Amniotic stem cell (primary cell): ENCODE measurements around the gene SLC8A1.

ENCODE experiments used
- DNase-seq: peaks from one replicate; lab custom pipeline; 2025; lab: John Stamatoyannopoulos, UW

Gene SLC8A1

GRCh38 chr2:40155728-40156127 is 296.2 kb downstream of the SLC8A1 start:
- DNase-seq: no peak

DNA sequence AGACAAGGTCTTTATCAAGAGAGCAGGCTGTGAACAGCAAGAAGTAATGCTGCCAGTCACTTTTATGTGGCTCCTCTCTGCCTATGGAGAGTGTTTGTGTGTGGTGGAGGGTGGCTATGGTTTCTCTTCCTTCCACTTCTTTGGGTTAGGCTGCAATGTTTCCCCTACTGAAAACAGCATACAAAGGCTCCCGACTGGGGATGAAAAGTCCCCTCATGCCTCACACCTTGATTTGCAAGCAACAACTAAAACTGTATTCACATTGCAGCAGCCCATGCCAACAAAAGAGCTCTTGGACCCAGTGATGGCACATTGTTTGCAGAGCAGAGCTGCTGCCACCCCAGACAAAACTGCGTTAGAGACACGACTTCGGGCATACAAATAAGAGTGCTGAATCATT is 301.6 kb downstream of the SLC8A1 start:
- no peak for DNase-seq

DNA sequence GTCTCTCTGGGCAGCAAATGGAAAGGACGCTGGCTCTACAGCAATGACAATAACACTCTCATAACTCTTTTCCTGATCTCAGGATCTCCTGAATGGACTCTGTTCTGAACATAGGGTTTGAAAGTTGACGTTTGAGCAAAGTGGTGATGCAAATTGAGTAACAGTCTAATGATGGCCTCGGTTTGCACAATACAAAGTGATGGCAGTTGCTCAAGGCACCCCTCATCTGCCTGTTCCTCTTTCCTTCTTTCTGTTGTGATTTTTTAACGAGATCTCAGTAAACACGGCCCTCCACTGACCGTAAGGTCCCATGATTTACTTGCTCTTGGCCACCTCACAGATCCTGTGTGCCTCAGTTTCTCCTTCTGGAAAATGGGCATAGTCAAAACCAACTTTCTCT is 303.6 kb downstream of the SLC8A1 start:
- DNase-seq: no peak

GRCh38 chr2:40147360-40147759 is 304.5 kb downstream of the SLC8A1 start:
- no peak for DNase-seq

DNA sequence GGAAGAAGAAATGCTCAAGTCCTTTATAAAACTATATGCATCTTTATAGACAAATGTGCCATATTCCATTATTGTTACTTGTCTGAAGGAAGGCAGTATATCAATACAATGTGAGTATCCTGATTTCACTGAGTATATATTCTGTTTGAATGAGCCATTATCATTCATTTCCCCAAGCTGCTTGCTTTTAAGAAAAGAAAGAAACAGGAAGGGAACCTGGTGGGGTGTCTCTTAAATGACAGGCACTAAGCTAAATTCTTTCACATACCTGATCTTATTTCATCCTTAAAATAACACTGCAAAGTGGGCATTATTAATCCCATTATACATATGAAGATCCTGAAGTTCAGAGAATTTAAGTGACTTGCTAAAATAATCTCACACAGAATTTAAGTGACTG is 307.9 kb downstream of the SLC8A1 start:
- DNase-seq: no peak

GRCh38 chr2:40138314-40138713 is 313.6 kb downstream of the SLC8A1 start:
- DNase-seq: no peak

DNA sequence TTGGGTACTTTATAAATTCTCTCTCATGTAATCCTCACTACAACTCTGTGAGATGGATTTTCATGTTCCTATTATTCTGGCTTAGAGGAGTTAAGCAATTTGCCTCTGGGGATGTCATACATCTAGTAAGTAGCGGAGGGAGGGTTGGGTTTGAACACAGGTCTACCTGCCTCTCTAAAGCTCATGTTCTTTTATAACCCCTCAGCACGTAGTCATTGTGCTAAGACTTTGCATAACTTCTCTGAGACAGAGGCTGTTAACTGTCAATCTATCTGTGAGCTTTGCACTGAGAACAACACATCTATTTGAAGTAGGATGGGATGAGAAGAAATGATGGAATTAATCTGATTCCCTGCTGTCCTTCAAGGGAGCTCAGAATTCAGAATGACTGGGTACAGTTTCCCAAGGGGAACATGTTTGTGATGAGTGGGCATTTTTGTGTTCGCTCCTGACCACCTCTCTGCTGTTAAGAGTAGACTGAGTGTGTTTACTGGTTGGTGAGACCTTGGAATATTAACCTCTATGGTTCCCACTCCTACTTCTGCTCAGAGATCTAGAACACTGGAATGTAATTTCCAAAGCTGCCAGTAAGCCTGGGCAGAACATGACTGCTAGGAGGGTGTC is 320.7 kb downstream of the SLC8A1 start:
- no peak for DNase-seq

DNA sequence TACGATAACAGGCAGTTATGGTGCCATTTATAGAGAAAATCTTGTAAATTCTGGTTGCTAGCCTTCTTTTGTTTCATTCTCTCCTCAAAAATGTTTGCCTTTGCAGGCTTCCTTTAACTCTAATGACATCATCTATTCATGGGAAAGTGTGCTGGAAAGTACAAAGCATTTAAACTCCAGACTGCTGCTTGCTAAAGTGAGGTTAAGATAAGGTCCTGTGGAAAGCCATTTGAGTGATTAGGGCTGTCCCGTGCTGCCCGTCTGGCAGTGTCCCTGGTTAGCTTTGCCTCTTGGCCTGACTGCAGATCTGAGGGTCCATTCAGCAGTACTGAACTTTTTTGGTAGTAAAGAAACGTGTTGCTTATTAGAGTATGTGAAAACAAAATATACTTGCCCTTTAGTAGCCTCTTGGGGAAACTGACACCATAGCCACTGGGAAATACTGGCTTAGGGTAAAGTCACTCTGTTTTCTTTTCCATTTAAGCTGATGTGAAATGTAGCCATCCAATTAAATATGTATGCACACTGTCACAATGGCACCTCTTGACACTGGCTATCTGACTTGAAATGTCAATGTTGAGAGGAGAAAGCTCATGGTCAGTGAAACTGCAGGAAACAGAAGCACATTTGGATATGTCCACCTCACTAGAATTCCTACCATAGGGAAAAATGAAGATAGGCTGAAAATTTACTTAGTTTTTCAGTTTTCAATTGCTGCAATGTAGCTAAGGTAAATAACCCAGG is 321.5 kb downstream of the SLC8A1 start:
- DNase-seq: no peak

DNA sequence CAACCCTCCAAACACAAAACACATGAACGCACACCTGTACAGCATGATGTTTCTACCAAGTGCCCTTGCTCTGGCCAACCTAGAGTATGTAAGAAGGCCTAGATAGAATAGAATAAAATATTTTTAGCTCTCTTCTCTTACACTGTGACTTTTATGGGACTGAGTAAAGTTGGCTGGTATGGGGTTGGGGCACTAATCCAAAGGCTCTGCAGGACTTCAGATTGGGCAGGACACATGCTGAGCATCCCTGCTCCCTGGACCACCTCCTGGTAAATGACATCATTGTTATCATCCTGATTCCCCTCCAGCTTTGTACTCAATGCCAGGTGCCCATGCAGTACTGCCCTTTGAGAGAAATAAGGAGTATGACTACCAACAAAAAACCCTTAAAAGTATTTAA is 322.2 kb downstream of the SLC8A1 start:
- DNase-seq: no peak

DNA sequence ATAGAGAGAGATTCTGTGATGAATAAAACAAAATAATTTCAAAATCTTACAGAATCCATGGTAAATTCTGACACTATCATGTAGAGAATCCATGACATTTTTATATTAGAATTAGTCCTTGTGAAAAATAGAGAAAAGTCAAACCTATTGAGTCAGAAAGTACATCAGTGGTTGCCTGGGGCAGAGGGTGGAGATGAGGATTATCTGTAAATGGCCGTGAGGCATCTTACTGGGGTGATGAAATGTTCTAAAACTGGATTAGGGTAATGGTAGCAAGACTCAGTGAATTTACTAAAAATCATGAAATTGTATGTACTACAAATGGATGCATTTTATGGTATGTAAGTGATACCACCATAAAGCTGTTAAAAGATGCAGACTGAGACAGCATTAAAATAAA is 323.1 kb downstream of the SLC8A1 start:
- no peak for DNase-seq

DNA sequence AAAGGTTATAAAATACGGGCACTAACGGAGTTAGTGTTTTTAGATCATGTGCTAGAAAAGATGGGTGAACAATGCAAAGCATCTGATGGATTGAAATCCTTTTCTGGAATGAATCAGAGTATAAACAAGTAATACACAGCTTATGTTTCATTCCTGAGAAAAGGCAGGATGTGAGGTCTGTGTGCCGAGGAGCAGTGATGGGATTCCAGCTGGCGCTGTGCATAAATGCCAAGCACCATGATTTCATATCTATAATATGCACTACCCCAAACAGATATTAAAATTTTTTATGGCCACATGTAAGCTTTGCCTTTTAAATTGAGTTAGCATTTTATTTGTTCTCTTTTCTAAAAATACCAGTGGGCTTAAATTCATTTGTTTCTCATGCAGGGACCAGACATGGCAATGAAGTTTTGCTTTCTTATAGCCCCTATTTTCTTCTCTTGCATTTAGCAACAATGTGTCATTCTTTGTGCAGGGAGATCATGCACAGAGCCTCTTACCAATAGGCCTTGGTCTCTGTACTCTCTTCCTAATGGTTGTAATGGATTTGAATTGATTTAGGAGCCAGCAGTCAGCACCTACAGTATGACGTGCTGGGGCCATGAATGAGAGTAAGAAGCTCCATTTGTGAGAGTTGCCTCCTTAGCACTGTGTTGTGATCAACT is 323.9 kb downstream of the SLC8A1 start:
- DNase-seq: peak; percentile 32

DNA sequence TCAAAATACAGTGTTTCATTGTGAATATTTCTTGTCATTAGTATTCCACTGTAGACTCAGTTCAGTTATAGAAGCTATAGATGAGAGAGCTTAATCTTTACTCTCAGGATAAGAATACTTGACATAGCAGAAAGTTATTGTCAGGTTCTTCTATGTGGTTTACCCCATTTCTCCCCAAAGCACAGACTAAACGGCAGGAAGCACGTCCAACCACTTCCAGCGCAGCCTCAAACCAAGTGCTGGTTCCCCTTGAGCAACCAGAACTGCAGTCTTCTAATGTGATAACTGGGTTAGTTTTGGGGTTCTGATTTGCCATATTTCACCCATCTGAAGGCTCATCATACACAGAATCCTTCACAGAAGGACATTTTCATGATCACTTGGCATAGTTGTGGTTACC is 324.7 kb downstream of the SLC8A1 start:
- no peak for DNase-seq

DNA sequence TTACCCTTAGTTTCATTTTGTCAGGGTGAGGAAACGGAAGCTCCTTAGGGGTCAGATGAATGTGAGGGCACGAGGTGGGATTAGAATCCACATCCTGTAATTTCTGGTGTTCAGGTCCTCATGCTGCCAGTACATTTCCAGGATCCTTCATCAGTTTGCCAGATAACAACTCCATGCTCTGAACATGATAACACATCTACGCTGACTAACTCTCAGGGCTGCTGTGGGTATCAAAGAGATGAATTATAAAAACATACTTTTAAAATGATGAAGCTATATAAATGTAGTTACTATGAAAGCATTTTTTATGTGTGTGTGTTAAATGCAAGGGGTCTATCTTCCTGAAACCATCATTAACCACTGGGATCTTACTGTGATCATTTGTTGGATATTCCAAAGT is 325.9 kb downstream of the SLC8A1 start:
- DNase-seq: no peak

DNA sequence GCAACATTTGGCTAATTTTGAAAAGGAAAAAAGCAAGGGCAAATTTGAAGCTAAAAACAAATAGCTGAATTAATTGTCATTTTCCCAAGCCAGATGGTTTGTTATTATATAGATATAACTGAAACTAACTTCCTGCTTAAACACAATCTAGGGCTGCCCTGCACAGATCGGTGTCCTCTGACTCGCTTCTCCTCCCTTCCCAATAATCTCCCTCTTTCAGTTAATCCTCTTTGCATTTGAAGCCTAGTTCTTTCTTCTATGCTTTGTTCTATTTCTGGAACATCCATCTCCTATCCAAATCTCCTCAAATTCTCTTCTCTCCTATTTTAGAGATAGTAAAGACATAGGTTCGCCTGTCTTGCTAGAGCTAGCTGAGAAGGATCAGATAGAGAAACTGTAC is 328.1 kb downstream of the SLC8A1 start:
- DNase-seq: no peak

DNA sequence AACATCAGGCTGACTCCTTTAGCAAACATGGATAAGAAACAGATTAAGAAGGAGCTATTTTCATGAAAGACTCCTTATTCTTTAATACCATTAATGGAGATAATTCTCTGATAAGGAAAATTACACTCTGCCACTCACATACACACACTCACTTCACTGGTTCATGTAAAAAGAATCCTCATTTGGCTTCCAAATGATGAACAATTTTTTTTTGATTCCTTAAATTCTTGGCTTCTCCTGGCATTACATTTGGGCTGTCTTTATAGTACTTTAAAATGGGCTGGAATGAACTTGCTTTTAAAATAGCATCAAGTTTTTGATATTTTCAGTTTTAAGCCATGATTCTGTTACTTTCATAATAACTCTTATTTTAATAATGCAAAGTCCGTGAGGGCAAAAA is 328.6 kb downstream of the SLC8A1 start:
- no peak for DNase-seq

DNA sequence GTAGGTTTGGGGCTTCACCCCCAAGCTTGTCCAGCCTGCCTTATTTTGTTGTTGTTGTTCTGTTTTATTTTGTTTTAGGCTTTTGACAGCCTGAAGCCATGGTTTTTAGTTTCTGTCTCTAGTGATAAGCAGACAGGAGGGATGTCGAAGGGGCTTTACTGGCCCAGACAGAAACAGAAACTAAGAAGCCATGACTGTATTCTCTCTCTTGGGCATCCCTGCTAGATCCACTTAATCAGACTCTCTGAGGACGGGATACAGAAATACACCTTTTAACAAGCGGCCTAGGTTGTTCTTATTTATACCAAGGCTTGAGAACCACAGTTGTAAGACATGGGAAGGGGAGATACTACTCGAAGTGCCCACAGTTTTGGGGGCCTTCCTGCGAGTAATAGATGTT is 330.9 kb downstream of the SLC8A1 start:
- DNase-seq: no peak

DNA sequence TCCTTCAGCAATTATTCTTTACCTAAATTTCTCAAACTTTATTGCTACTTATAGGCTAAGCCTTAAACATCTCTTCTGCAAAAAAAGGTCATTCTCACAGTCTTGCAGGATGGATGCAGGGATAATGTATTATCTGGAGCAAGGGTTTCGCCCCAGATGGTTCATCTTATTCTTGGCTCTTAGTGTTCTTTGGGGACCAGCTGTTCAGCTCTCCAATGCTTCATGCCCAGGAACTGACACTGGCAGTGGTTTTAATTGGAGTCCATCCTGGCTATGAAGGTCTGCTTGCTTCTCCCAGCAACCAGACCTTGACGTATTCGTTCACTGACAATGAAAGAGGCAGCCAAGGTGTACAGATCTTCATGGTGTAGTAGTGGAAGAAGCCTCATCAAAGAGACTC is 331.9 kb downstream of the SLC8A1 start:
- no peak for DNase-seq

GRCh38 chr2:40118622-40119021 is 333.3 kb downstream of the SLC8A1 start:
- DNase-seq: no peak

DNA sequence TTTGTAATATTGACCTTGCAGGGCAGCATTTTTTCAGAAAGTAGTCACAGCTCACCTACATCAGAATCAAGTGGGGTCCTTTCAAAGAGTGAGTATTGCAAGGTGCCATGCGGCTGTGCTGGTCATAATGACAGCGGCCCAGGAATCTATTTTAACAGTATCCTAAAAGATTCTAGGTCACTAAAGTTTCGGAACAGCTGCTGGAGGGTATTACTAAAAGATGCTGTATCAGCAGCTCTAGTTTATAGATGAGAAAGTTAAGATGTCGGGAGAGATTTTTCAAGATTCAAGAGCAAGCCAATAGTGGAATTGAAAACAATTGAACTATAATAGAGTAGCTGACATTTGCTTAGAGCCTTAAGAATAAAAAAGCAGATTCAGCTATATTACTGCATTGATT is 336.0 kb downstream of the SLC8A1 start:
- no peak for DNase-seq

DNA sequence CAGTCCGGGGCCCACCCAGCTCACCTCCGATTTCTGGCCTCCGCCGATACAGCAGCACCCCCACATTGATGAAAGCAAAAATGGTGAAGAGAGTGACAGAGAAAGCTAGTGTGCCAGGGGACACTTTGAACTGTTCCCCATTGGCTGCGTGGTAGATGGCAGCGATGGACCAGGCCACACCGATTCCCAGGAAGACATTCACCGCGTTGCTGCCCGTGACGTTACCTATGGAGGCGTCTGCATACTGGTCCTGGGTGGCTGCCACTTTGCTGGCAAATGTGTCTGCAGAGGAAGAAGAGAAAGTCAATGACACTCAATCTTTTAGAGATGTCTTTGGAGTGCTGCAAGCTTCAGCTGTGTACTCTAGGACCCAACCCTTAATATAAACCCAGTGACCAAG is 336.5 kb downstream of the SLC8A1 start:
- DNase-seq: no peak

GRCh38 chr2:40113997-40114396 is 337.9 kb downstream of the SLC8A1 start:
- DNase-seq: no peak

- DNase-seq: no peak
Measured at GRCh38 chr2:40113272-40113968, 338.5 kb downstream of the SLC8A1 start.

- DNase-seq: no peak
Measured at GRCh38 chr2:40109381-40109780, 342.5 kb downstream of the SLC8A1 start.
